ENCODE measurements around the gene CXorf49. TPM values are rescaled to one million over a fixed set of nuclear protein-coding genes. Genes with fewer than 3 reads are reported as not detected.
"Not testable (repeated sequence)": the region's sequence is repeated elsewhere in the genome, so short reads cannot be mapped to it uniquely, and the experiment has no call there.

CXorf49 gene
- total RNA-seq, 1 experiment from 2014 or later: not detected

DNA sequence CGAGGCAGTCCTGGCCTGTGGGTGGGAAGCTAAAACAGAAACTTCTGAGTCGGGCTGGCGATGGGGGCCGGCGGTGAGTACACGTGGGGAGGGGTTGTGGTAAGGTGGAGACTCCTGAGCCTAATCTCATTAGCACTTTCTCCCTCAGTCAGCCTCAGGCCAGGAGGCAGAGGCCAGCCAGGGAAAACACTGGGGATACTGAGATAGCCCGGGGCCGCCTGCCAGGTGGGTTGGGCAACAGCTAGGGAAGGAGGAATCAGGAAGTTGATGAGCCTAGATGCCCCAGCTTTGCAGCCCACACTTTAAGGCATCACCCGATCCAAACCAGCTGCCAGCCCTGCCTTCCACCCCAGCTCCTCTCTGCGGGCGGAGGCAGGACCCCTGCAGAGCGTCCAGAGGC lies 1.8 kb downstream of the CXorf49 start:
- DNase-seq; H3K79me2 ChIP-seq (ENCODE audit: low read length); H3K9me2 ChIP-seq (replicated peaks; ENCODE audit: insufficient read depth, low read length): not testable (repeated sequence)

DNA sequence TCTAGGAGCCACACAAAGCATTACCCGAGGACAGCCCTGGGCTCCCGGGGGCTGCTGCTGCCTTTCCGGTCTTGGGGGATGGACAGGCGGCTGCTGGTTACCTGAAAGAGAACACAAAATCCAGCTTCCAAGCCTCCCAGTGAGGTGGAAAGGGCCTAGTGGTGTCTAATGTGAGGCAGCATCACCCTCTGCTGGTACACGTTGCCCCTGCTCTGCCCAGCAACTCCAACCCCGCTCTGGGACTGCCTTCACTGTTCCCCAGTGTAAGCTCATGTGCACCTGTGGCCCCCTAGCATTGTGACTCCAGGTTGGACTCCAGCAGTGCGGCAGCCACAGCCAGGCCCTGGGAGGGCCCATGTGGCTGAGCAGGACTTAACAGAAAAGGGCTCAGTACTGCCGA lies 2.5 kb downstream of the CXorf49 start:
- not testable (repeated sequence) for H3K27me3 ChIP-seq (ENCODE audit: low read length); H3K27ac ChIP-seq (ENCODE audit: low read length); H3K36me3 ChIP-seq (ENCODE audit: insufficient read depth, low read length); H3K4me1 ChIP-seq (ENCODE audit: low read length); DNase-seq; H3K9me3 ChIP-seq (ENCODE audit: low read length); H2AFZ ChIP-seq (ENCODE audit: low read length); H4K20me1 ChIP-seq (ENCODE audit: insufficient read depth, low read depth, low read length); H3K4me2 ChIP-seq (ENCODE audit: low read depth, low read length, poor library complexity, severe bottlenecking); H3K4me3 ChIP-seq (ENCODE audit: low read length); H3K9me2 ChIP-seq (replicated peaks; ENCODE audit: insufficient read depth, low read length); H3K9ac ChIP-seq (ENCODE audit: low read length); H3K79me2 ChIP-seq (ENCODE audit: low read length)

More for the DNA sequence above, 1.8 kb downstream of the CXorf49 start:
- H3K4me2 ChIP-seq (ENCODE audit: low read depth, low read length, poor library complexity, severe bottlenecking); H3K4me1 ChIP-seq (ENCODE audit: low read length); H2AFZ ChIP-seq (ENCODE audit: low read length); H3K27me3 ChIP-seq (ENCODE audit: low read length); H4K20me1 ChIP-seq (ENCODE audit: insufficient read depth, low read depth, low read length); H3K9me3 ChIP-seq (ENCODE audit: low read length); H3K4me3 ChIP-seq (ENCODE audit: low read length); H3K9ac ChIP-seq (ENCODE audit: low read length); H3K27ac ChIP-seq (ENCODE audit: low read length); H3K36me3 ChIP-seq (ENCODE audit: insufficient read depth, low read length): not testable (repeated sequence)

- H3K27ac ChIP-seq (ENCODE audit: low read length); DNase-seq; H3K4me2 ChIP-seq (ENCODE audit: low read depth, low read length, poor library complexity, severe bottlenecking); H3K9me2 ChIP-seq (replicated peaks; ENCODE audit: insufficient read depth, low read length); H3K9me3 ChIP-seq (ENCODE audit: low read length); H3K79me2 ChIP-seq (ENCODE audit: low read length); H3K4me3 ChIP-seq (ENCODE audit: low read length); H3K9ac ChIP-seq (ENCODE audit: low read length); H3K36me3 ChIP-seq (ENCODE audit: insufficient read depth, low read length); H2AFZ ChIP-seq (ENCODE audit: low read length); H4K20me1 ChIP-seq (ENCODE audit: insufficient read depth, low read depth, low read length); H3K27me3 ChIP-seq (ENCODE audit: low read length); H3K4me1 ChIP-seq (ENCODE audit: low read length): not testable (repeated sequence)
These were observed 4.0 kb downstream of the CXorf49 start for GRCh38 chrX:71714064-71714463.

- not testable (repeated sequence) for DNase-seq; H3K27me3 ChIP-seq (ENCODE audit: low read length); H3K9me3 ChIP-seq (ENCODE audit: low read length); H3K36me3 ChIP-seq (ENCODE audit: insufficient read depth, low read length); H3K4me3 ChIP-seq (ENCODE audit: low read length); H3K9ac ChIP-seq (ENCODE audit: low read length); H3K4me1 ChIP-seq (ENCODE audit: low read length); H3K27ac ChIP-seq (ENCODE audit: low read length); H4K20me1 ChIP-seq (ENCODE audit: insufficient read depth, low read depth, low read length); H2AFZ ChIP-seq (ENCODE audit: low read length); H3K9me2 ChIP-seq (replicated peaks; ENCODE audit: insufficient read depth, low read length); H3K79me2 ChIP-seq (ENCODE audit: low read length); H3K4me2 ChIP-seq (ENCODE audit: low read depth, low read length, poor library complexity, severe bottlenecking)
These were observed 15.2 kb downstream of the CXorf49 start for GRCh38 chrX:71702853-71703252.

- not testable (repeated sequence) for H3K4me1 ChIP-seq (ENCODE audit: low read length); H4K20me1 ChIP-seq (ENCODE audit: insufficient read depth, low read depth, low read length); H2AFZ ChIP-seq (ENCODE audit: low read length); H3K4me3 ChIP-seq (ENCODE audit: low read length); H3K27ac ChIP-seq (ENCODE audit: low read length); H3K9me3 ChIP-seq (ENCODE audit: low read length); H3K79me2 ChIP-seq (ENCODE audit: low read length); H3K9me2 ChIP-seq (replicated peaks; ENCODE audit: insufficient read depth, low read length); H3K4me2 ChIP-seq (ENCODE audit: low read depth, low read length, poor library complexity, severe bottlenecking); H3K36me3 ChIP-seq (ENCODE audit: insufficient read depth, low read length); H3K27me3 ChIP-seq (ENCODE audit: low read length); DNase-seq; H3K9ac ChIP-seq (ENCODE audit: low read length)
These were observed 19.1 kb downstream of the CXorf49 start for GRCh38 chrX:71699023-71699344.

DNA sequence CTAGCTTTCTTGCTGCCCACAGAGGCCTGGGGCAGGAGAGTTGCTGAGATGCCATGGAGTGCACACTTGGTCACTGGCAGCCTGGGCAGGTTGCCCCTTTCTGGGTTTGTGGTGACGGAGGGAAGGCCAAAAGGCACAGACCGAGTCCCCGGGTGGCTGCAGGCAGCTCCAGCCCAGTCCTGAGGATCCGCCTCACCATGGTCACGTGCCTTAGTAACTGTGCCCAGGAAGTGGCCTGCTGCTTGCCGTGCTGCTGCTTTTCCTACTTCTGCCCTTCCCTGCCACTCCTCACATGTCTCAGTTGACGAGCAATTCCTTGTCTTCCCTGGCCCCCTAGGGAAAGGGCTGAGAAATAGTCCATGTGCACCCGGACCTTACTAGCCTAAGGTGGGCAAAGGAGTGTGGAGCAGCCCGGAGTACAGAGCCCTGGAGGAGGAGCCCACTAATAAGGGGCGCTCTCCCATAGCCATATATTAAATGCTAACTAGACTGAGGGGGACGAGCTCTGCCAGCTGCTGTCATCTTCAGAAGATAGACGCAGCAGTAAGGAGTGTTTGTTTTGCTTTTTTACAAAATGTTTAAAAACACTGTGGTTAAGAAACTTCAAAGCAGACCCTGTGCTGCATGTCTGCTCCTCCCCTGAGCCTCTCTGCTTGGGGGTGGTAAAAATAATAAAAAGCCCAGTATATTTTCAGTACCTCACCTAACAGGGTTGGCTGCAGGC lies 19.6 kb downstream of the CXorf49 start:
- not testable (repeated sequence) for H3K4me1 ChIP-seq (ENCODE audit: low read length); H3K36me3 ChIP-seq (ENCODE audit: insufficient read depth, low read length); H3K4me2 ChIP-seq (ENCODE audit: low read depth, low read length, poor library complexity, severe bottlenecking); H2AFZ ChIP-seq (ENCODE audit: low read length); DNase-seq; H3K9me3 ChIP-seq (ENCODE audit: low read length); H4K20me1 ChIP-seq (ENCODE audit: insufficient read depth, low read depth, low read length); H3K9ac ChIP-seq (ENCODE audit: low read length); H3K4me3 ChIP-seq (ENCODE audit: low read length); H3K27me3 ChIP-seq (ENCODE audit: low read length); H3K9me2 ChIP-seq (replicated peaks; ENCODE audit: insufficient read depth, low read length); H3K79me2 ChIP-seq (ENCODE audit: low read length); H3K27ac ChIP-seq (ENCODE audit: low read length)

DNA sequence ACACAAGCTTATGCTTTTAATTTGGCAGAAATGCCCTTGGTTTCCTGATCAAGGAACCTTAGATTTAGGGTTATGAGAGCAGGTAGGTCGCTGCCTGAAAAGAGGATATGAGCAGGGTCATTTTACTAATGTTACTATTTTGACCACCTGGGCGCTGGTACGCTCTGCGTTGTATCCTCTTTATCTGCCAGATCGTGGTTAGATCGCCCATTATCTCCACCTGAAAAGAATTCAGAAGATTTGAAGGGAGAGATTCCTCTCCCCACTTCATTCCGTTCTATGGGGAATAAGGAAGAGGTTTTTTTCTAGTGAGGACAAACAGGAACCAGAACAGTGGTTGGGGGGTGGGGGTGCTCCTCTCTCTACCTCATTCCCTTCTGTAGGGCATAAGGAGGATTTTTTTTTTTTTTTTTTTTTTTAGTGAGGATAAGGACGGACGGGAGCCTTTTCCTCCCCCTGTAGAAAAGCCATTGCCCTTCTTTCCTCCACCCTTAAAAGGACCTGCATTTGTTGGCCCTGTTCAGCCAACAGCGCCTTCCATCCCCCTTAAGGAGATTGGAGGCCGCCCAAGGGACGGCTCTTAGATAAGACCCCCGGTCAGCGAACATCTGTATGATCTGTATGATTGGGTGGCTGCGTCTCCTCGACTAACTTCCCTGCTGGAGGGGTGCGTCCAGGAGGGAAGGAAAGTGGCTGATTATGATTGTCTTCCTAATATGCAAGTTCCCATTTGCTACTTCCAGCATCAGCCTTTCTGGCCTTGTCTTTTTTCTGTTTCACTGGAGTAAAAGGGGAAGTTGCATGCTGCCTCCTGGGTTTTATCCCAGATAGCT lies 20.4 kb downstream of the CXorf49 start:
- H3K79me2 ChIP-seq (ENCODE audit: low read length); H3K9me3 ChIP-seq (ENCODE audit: low read length); H3K27me3 ChIP-seq (ENCODE audit: low read length); H3K4me3 ChIP-seq (ENCODE audit: low read length); DNase-seq; H3K4me1 ChIP-seq (ENCODE audit: low read length); H3K27ac ChIP-seq (ENCODE audit: low read length); H3K9me2 ChIP-seq (replicated peaks; ENCODE audit: insufficient read depth, low read length); H2AFZ ChIP-seq (ENCODE audit: low read length); H3K9ac ChIP-seq (ENCODE audit: low read length); H3K36me3 ChIP-seq (ENCODE audit: insufficient read depth, low read length); H4K20me1 ChIP-seq (ENCODE audit: insufficient read depth, low read depth, low read length); H3K4me2 ChIP-seq (ENCODE audit: low read depth, low read length, poor library complexity, severe bottlenecking): not testable (repeated sequence)

- H3K9me2 ChIP-seq (replicated peaks; ENCODE audit: insufficient read depth, low read length); H2AFZ ChIP-seq (ENCODE audit: low read length); H3K4me1 ChIP-seq (ENCODE audit: low read length); H3K9ac ChIP-seq (ENCODE audit: low read length); H3K27ac ChIP-seq (ENCODE audit: low read length); H3K9me3 ChIP-seq (ENCODE audit: low read length); H3K4me2 ChIP-seq (ENCODE audit: low read depth, low read length, poor library complexity, severe bottlenecking); H3K79me2 ChIP-seq (ENCODE audit: low read length); DNase-seq; H3K27me3 ChIP-seq (ENCODE audit: low read length); H4K20me1 ChIP-seq (ENCODE audit: insufficient read depth, low read depth, low read length); H3K4me3 ChIP-seq (ENCODE audit: low read length); H3K36me3 ChIP-seq (ENCODE audit: insufficient read depth, low read length): not testable (repeated sequence)
These were observed 21.2 kb downstream of the CXorf49 start for GRCh38 chrX:71696641-71697465.

Measured in Karpas-422 (cell line).